Measurements from ENCODE around the gene SLC13A1.

Gene SLC13A1

DNA sequence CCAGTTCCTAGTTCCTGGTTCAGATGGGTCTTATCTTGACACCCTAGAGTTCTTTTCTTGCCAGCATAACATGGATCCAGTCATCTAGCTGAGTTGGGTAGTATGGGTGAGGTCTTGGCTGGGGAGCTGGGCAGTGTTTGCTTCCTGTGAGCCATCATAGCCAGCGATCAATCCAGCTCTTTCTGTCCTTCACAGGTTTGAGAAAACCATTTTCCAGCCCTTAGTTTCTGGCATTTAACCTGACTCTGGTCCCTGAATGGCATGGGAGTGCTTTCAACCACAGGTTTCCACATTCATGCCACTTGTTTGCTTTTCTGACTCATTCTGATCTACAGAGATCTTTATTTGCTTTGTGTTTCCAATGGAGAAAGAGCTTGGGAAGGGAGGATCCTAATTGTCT lies 8.6 kb downstream of the SLC13A1 start:
- DNase-seq (ENCODE audit: low read depth) = no peak

DNA sequence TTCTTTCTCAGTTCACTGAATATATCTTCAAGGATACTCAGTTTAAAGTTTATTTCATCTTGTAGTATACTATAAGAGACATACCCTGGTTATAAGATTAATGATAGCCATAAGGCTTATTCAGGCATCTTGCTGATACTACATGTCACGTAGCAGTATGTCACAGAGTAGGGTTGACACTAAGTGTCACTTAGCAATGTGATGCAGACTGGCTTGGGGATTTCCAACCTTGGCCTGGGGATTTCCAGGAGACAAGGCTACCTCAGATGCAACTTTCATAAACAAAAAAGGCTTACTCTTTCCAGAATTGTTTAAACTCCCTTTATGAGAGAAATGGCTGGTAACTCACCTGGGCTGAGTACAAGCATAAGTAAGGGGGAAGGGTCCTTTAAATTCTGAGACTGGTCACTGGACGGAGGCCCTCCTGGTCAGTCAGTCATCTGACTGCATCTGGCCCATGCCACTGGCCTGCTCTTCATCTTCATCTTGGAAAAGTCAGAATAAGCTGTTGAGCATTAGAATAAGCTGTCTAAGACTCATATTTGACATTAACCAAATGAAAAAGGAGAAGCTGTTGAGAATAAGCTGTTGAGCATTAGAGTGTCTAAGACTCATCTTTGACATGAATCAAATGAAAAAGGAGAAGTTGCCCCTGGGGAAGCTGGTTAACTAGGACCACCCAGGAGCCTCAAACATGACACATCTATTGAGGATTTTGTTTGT lies 9.5 kb downstream of the SLC13A1 start:
- DNase-seq (ENCODE audit: low read depth) = no peak

DNA sequence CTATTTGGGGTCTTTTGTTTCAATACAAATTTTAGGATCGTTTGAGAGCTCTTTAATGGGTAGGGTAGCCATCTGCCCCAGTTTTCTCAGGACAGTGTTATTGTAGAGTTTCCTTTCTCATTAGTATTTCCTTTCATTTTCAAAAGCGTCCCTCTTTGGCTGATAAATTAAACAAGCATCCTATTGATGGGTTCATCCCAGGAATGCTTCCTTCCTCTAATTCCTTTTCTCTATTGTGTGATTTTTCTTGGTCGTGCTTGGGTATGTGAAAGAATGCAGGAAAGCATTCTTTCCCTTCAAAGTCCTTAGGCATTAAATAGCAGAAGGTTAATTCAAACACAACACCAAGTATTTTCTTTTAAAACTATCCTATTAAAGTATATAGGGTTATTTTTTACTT lies 14.0 kb downstream of the SLC13A1 start:
- no peak for DNase-seq (ENCODE audit: low read depth)

DNA sequence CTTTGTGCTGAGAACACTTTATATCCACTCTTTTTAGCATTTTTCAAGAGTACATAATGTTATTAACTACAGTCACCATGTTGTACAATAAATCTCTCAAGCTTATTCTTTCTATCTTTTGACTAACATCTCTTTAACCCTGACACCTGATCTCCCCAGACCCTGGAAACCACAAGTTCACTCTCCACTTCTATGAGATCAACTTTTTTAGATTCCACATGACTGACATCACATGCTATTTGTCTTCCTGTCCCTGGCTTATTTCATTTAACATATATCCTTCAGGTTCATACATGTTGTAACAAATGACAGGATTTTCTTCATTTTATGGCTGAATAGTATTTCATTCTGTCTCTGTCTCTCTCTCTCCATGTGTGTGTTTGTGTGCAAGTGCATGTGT lies 15.5 kb downstream of the SLC13A1 start:
- no peak for DNase-seq (ENCODE audit: low read depth)

DNA sequence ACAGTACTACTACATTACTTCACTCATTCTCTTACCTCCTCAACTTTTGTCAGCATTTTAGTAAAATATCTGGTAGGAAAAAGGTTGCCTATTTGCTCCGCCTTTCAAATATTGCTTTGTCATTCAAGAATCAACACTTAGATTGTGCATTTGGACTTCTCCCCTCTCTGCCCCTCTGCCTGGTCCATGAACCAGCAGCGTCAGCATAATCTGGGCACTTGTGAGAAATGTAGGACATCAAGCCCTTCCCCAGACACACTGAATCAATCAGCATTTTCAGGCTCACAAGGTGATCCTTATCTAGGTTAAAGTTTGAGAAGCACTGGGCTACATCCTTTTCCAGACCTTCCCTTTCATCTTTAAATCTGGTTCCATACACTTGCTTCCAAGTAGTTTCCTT lies 16.3 kb downstream of the SLC13A1 start:
- no peak for DNase-seq (ENCODE audit: low read depth)

DNA sequence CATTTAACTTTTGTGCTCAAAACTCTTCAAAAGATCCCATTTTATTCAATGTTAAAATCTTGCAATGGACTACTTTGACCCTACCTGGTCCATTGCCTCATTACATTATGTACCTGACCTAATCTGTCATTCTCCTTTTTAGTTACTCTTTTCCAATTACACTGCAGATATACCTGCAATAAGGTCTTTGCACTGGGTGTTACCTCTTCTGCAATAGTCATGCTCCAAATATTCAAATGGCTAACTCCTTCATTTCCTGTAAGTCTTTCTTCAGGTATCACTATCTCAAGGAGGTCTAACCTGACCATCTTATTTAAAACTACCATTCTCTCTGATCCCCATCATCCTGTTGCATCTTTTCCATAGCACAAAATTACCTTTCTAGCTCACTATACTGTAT lies 22.3 kb downstream of the SLC13A1 start:
- no peak for DNase-seq (ENCODE audit: low read depth)

DNA sequence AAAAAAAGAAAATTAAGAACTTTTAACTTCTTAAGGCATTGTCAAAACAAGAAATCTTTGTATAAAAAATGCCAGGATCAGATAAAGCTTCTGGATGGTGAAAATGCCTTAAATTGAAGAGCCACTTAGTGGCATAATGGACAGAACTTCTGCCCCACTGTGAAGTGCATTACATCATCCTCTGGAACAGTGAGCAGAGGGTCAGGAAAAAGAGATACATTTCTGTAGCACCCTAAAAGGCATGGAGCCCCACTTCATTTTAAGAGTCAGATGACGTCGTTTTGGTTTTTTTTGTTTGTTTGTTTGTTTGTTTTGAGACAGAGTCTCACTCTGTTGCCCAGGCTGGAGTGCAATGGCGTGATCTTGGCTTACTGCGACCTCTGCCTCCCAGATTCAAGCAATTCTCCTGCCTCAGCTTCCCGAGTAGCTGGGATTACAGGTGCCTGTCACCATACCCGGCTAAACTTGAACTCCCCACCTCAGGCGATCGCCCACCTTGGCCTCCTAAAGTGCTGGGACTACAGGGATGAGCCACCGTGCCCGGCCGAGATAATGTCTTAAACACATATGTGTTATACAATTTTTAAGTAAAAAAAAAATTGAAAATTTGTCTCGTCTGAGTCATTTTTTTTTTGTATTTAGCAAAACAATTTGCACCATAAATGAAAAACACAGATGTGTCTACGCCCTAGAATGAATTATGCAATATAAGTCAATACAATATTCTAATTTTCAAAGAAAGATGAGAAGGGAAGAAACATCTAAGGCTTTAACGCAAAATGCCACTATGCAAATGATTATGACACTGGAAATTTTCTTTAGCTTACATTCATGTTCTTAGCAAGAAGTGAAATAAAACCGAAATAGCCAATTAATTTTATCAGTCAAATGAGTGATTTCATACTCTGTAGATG lies 29.2 kb downstream of the SLC13A1 start:
- no peak for DNase-seq (ENCODE audit: low read depth)

DNA sequence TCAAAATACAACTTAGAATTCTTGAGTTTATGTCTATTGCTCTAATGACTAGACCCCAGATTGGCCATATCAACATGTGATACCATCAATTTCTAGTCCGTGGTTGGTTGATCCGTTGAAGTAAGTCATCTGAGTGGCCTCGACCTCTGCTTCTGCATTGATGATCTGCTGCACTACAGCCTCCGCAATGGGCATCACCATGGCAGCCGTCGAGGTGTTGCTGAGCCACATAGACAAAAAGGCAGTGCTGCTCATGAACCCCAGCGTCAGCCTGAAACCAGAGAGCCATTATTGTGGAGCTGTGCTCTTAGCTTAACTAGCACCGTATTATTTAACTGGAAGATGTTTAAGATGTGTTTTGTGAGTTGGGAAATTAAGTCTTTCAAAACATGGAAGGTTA lies 30.7 kb downstream of the SLC13A1 start:
- no peak for DNase-seq (ENCODE audit: low read depth)

DNA sequence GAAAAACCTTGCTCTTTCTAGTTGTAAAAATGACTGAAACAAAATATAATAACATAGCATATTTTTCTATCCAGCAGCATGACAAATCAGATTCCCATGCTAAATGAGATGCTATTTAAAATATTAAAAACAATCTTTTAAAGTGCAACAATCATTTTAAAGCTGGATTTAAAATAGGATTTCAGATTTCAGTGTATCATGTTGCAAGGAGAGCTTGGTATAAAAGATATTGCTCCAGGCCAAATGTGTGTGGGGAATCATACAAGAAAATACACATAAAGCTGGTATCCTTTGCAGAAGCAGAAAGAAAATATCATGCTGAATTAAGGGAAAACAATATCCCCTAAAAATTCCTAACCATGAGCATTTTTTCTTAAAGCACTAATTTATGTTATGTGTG lies 42.2 kb downstream of the SLC13A1 start:
- DNase-seq (ENCODE audit: low read depth) = no peak

DNA sequence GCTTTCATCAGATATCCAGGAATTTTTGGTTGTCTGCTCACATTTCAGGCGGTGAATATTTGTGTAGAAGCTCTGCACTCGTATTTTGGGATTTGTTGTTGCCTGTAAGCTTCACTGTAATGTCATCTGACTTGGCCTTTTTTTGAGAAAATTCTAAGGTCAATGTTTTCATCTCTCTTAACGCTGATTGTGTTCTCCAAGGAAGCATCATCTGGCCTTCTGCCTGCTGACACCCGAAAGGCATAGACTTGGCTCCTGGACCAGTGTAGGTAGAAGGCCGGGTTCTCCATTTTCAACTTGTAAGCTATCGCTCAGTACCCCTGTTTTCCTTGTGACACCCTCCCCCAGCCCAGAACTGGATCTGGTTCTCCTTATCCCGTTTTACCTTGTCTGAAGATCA lies 44.2 kb downstream of the SLC13A1 start:
- no peak for DNase-seq (ENCODE audit: low read depth)

DNA sequence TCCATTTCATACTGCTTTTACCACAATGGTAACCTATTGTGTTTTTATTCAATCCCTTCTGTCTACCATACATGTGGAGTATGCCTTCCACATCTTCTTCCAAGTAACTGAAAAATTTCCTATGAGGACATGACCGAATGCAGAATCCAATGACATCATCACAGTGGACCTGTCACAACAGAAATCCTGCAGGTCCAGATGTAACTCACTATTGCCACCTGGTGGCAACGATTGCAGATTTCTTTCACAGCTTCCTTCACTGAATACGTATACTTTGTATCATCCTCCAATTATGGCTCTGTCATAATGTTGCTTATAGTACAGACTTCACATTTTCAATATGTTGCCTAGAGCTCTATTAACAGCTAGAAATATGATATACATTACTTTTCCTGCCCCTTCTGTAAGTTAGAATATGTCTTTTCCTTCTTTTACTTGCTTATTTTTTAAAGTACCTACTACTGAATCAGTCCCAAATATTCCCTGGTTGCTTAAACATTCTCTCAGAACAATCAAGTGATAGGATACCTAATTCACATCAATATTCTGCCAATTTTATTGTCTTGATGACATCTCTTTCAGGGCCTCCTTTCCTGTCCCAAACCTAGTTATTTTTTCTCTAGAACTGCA lies 45.4 kb downstream of the SLC13A1 start:
- peak; percentile 27 for DNase-seq (ENCODE audit: low read depth)

DNA sequence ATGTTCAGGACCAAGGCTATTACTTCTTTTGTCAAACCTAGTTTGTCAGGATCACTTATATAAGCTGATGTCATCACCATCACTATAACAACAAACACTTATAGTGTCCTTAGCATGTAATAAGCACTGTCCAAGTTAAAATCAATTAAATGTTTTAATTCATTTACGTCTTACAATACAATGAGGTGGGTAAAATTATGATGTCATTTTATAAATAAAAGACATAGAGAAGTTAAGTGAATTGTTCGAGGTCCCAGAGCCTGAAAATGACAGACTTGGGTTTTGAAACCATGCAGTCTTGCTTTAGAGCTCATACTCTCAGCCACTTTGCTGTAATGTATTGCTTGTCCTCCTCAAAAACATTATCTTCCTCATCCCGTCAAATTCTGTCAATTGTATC lies 48.3 kb downstream of the SLC13A1 start:
- DNase-seq (ENCODE audit: low read depth) = no peak

DNA sequence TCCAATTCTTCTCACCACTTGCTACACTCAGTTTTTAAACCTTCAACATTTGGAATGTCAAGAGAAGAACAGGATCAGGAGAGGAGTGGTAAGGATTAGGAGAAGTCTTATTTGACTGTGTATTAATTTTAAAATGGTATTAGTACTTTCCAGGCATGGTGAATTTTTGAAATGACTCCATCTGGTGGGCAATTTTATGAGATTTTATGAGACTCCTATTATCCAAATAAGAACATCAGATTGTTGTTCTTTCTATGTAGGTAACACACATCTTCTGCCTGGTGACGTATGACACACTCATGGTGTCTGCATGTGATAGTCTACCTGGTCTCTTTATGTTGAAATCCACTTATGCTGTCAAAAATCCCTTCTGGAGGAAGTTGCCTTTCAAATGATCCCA lies 51.0 kb downstream of the SLC13A1 start:
- DNase-seq (ENCODE audit: low read depth) = no peak

DNA sequence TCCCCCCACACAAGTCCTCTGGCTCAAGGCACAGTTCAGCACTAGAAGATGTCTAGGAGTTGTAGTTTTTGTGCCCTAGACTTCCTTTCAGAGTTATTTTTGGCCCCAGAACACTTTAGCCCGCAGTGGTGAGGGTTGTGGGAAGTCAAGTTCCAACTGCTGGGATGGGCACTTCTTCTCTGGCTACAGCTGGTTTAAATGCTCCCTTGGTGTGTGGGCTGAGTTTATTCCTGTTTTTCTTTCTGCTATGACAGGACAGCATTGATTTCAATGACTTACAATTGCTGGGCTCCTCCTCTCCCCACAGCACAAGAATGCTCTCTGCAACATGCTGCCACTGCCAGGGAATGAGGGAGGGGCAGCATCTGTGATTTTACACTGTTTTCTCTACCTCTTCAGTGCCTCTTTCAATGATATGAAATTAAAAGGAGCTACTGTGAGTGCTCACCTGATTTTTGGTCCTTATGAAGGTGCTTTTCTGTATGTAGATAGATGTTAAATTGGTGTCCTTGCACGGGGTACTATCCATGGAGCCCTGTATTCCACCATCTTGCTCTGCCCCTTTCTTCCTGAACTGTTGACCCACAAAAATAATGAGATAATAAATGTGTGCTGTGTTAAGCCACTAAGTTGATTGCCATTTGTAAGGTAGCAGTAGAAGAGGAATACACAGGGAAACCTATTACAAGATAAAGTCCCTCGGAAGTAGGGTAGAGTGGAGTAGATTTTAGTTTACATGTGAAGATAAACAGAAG lies 56.3 kb downstream of the SLC13A1 start:
- DNase-seq (ENCODE audit: low read depth) = no peak

DNA sequence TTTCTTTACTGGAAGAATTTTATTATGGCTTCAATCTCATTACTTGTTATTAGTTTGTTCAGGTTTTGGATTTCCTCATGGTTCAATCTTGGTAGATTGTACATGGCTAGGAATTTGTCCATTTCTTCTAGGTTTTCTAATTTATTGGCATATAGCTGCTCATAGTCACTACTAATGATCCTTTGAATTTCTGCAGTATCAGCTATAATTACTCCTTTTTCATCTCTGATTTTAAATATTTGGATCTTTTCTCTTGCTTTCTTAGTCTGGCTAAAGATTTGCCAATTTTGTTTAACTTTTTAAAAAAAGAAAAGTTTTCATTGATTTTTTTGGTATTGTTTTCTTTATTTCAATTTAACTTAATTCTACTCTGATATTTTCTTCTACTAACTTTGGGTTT lies 59.2 kb downstream of the SLC13A1 start:
- DNase-seq (ENCODE audit: low read depth) = no peak

DNA sequence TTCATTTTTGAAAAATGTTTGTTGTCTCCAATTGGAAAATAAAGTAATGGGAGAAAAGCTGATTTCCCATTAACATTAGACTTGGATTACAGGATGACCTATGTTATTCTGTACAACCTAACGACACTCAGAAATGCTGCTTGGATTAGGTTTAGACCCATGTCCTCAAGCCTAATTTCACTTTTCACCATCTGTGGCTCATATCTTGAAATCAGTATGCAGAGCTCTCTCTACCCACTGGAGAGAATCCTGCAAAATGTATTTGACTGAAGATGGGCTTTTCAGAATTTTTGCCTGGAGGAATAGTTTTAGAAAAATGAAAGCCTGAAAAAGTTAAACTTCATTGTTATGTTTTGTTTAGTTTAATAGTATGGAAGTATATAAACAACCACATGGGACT lies 63.8 kb downstream of the SLC13A1 start:
- no peak for DNase-seq (ENCODE audit: low read depth)

DNA sequence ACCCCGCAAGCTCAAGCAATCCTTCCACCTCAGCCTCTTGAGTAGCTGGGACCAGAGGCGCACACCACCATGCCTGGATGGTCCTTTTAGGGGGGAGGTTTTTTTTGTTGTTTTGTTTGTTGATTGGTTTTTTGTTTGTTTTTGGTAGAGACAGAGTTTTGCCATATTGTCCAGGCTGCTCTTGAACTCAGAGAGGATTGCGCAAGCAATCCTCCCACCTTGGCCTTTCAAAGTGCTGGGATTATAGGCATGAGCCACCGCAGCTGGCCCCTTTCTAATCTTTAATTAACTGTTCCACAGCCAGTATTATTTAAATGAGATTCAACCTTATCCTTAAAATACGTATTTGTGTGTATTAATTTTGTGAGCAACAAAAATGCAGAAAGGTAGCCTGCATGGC lies 65.8 kb downstream of the SLC13A1 start:
- DNase-seq (ENCODE audit: low read depth) = no peak

DNA sequence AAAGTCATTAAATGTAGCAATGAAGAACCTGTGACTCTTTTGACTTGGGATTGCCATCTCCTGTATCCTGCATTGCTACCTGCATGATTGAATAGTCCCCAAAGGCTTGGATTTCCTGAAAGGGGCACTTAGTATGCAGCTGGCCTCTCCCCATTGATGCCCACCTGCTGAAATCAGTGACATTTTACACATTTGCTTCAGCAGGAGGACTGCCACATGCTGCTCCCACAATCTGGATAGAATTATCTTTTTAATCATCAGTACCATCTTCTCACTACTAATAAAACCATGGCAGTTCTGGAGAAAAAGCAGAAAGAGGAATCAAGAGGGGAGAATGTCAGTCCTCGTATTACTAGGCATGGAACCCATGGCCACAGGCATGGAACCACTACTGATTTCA lies 67.8 kb downstream of the SLC13A1 start:
- no peak for DNase-seq (ENCODE audit: low read depth)

DNA sequence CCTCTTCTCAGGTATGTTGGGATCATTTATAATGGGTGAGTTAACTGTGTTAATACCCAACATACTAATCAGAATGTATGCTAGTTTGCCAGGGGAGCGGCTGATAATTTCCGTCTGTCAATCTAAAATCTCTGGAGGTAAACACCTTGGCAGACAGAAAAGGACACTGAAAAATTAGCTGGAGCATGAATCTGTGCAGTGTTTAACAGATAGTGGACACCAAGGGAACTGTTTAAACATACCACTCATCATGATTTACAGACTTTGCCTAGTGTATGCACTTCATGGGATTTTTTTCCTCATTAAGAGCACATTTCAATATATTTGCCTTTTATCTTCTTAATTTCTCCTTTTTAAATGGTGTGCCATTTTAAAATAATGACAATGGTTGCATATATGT lies 68.2 kb downstream of the SLC13A1 start:
- DNase-seq (ENCODE audit: low read depth) = no peak

DNA sequence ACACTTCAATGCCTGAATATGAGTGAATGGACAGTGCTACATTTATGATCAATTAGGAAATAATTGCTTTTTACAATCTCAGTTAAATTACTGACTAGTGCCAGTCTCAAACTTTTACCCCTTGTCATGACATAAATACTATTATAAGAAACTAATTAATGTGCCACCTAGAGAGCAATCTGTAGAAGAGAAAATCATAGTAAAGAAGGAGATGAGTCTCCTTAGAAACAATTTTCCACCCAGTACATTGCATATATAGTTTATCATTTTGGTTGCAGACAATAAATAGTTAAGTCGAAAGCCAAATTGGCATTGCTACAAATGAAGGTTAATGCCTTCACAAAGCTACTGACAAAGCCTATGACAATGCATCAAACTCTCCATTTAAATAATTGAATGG lies 68.6 kb downstream of the SLC13A1 start:
- no peak for DNase-seq (ENCODE audit: low read depth)

DNA sequence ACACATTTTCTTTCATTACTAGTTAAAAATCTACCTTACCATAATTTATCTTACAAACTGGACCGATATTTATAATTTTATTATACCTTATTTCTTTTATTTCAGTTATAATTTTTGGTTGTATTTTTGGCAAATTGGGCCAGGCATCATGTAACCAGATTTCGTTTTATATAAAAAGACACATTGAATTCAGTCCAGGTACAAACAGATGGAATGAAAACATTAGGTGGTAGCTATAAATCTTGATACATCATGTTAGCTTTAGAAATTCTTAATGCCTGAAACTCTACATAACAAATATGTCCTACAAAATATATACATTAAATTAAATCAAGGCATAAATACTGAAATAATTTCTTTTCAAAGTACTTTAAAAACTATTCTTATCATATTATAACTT lies 73.1 kb downstream of the SLC13A1 start:
- no peak for DNase-seq (ENCODE audit: low read depth)

DNA sequence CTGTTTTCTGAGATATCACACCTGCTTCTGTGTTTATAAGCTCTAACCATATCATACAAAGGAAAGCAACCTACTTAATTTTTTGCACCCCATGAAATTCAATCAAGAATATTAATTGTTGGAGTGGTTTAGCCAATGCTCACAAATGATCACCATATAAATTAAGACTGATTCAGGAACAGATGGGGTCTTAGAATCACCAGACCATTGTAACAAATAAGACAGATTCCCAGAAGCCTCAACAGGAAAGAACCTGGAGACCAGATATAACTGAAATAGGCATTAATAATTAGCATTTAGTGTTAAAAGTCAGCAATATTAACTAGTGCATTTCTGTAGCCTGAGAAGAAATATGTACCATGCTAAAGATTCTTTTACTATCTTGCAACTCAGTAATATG lies 73.6 kb downstream of the SLC13A1 start:
- DNase-seq (ENCODE audit: low read depth) = no peak
